GM12872 (cell line): ENCODE results near the gene ATP8A1.

ENCODE experiments used
- TF ChIP-seq, protein P1 (sequence below): IDR thresholded peaks from 3 replicates; pipeline ENCODE4 v1.5.1; 2011; ENCODE audit warnings: low read depth, mild to moderate bottlenecking, low read length, moderate library complexity; ENCODE audit not compliant: insufficient read depth

ATP8A1 gene

DNA sequence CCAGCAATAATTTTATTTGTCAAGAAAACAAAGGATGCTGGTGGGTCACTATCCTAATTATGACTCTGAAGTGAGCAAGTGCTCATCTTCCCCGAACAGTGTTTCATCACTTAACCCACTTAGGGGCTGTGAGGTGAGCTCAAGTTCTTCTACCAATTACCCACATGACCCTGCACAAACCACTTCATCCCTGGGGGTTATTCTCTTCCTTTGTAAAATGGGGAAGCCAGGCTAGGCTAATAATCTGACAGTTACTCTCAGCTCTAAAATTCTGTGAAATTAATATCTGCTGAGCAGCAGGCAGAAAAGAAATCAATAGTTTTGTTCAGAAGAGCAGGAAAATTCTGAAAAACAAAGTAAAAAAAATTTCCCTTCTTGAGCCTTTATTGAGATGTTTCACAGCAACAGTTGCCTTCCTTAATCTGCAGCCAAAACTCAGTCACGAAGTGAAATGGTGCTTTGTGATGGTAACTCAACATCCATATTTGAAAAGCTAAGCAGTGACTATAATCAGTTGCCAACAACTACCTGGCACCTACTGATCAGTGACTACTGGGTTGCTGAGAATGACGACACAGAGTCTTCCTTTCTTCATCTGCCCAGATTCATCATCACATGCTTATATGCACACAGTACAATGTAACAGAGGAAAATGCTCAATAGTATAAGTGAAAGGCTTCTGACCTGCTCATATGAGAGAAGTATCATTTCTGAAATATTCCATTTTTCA, 24.1 kb downstream of the ATP8A1 start:
- TF ChIP-seq, protein P1, sequence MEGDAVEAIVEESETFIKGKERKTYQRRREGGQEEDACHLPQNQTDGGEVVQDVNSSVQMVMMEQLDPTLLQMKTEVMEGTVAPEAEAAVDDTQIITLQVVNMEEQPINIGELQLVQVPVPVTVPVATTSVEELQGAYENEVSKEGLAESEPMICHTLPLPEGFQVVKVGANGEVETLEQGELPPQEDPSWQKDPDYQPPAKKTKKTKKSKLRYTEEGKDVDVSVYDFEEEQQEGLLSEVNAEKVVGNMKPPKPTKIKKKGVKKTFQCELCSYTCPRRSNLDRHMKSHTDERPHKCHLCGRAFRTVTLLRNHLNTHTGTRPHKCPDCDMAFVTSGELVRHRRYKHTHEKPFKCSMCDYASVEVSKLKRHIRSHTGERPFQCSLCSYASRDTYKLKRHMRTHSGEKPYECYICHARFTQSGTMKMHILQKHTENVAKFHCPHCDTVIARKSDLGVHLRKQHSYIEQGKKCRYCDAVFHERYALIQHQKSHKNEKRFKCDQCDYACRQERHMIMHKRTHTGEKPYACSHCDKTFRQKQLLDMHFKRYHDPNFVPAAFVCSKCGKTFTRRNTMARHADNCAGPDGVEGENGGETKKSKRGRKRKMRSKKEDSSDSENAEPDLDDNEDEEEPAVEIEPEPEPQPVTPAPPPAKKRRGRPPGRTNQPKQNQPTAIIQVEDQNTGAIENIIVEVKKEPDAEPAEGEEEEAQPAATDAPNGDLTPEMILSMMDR, result no peak

GRCh38 chr4:42630908-42631307, 26.0 kb downstream of the ATP8A1 start:
- TF ChIP-seq, protein P1, result no peak

GRCh38 chr4:42628740-42629139, 28.2 kb downstream of the ATP8A1 start:
- TF ChIP-seq, protein P1, result no peak

- TF ChIP-seq, protein P1, result no peak
Observed at GRCh38 chr4:42627885-42628646, 28.8 kb downstream of the ATP8A1 start.

DNA sequence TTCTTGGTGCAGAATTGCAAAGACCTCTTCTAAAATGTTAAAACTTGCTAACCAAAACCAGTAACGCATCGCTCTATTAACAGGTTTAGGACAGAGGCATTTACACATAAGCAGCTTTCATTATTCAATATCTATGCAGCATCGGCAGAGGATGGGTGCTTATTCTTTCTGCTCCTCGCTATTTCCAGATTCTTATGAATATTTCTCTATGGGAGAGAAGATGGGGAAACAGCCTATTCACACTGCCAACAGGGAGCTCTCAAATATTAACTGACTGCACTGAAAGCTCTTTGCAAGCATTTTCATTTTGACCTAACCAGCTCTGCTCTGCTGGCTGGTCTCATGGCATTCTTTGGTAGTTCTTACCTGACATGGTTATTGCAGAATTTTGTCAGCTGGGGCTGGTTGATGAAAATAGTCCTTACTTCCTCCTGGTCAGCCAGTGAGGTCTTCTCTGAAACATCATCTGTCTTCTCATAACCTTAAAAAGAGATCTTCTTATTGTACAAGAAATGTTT, 30.2 kb downstream of the ATP8A1 start:
- TF ChIP-seq, protein P1, result no peak

DNA sequence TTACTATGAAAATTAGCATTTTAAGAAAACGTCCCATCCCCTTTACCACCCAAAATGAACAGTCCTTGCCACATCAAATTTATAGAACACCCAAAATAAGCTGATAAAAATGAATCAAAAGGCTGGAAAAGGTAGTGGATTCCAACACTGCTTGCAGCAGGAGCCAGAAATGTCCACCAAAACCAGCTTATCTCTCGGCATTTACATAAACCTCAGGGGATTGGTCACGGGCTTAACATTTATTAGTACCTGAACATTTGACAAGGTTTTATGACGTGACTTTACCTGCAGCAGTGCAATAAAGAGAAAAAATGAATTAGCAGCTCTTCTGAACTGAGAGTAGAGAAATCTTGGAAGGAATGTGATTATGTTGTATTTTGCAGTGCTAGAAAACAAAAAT, 31.6 kb downstream of the ATP8A1 start:
- TF ChIP-seq, protein P1, result no peak

- TF ChIP-seq, protein P1, result no peak
Observed at GRCh38 chr4:42624551-42624950, 32.4 kb downstream of the ATP8A1 start.
